Mesodermal cell (in vitro differentiated cells): ENCODE results near the gene PACS2.

Experiments
- H3K27ac ChIP-seq: 2 replicates; pipeline ENCODE4 v1.7.0; 2013; ENCODE audit warnings: mild to moderate bottlenecking, low read depth, low read length, moderate library complexity; ENCODE audit not compliant: severe bottlenecking
- H3K36me3 ChIP-seq: 2 replicates; pipeline ENCODE4 v1.7.1; 2013; ENCODE audit warnings: mild to moderate bottlenecking, low read length, moderate library complexity; ENCODE audit not compliant: control insufficient read depth, insufficient read depth
- H3K4me1 ChIP-seq: one replicate; pipeline ENCODE4 v1.7.1; 2013; ENCODE audit warnings: mild to moderate bottlenecking, low read length; ENCODE audit not compliant: insufficient read depth, control insufficient read depth, poor library complexity, severe bottlenecking
- H3K4me3 ChIP-seq: 2 replicates; pipeline ENCODE4 v1.7.0; 2013; ENCODE audit warnings: low read length, control low read depth, mild to moderate bottlenecking; ENCODE audit not compliant: insufficient read depth, poor library complexity, severe bottlenecking; ENCODE audit errors: extremely low read depth
- H3K9me3 ChIP-seq: 2 replicates; pipeline ENCODE4 v1.7.1; 2013; ENCODE audit warnings: mild to moderate bottlenecking, low read length, moderate library complexity; ENCODE audit not compliant: control insufficient read depth
- WGBS, 2 experiments: methylation state at CpG; one replicate each; pipeline ENCODE4 v1.1.5; 2013; ENCODE audit warnings: missing lambda C conversion rate in 2 of 2; ENCODE audit not compliant: insufficient coverage in 2 of 2; 5-methylcytosine and 5-hydroxymethylcytosine counted together

PACS2 gene

DNA sequence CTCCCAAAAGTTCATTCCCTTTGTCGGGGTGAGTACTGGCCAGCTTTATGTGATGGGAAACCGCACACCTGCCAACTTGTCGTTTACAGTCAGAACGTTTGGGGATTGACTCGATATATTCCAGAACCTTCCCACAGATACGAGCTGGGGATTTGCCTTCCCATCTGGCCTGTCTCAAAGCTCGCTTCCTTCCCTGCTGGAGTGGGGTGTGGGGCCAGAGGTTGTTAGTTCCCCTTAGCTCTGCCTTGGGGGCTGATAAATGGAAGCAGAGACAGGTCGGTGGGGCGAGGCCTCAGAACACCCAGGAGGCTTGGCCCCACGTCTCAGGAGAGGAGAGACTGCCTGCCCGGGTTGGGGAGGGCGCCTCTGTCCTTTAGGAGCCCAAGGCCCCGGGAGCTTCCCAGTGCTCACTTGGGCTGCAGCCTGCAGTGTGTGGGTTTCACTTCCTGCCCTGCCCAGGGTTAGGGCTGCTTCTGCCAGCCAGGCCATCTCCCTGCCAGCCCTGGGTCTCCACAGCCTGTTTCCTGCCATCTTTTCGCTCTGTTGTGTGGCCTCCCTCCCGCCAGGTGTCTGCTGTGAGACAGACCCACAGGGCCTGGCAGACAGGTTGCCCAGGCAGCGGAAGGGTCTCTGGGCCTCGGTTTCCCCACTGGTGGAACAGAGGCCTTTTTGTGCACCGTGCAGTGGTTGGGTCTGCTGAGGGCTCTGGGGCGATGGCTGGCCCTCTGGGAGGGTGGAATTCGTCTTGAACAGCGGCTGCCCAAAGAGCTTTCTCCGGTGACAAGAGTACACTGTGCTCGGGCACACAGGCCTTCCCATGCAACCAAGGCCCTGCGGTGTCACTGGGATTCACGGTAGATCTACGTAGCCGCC, 75.7 kb downstream of the PACS2 start:
- Histone ChIP-seq H3K27ac (no peak overlapping the region), H3K36me3 (peaks cover 4% of the 10 kb centered on the region), H3K4me3 (no peak overlapping the region), H3K4me1 (no peaks in the 10 kb centered on the region), H3K9me3 (no peaks in the 10 kb centered on the region)
- 93 to 94% methylated on average over 21 to 26 of the region's 27 CpGs for WGBS, 2 experiments

GRCh38 chr14:105390849-105391500, 76.4 kb downstream of the PACS2 start:
- no peaks in the 10 kb centered on the region for H3K9me3 ChIP-seq
- no peak overlapping the region for H3K27ac ChIP-seq
- H3K36me3 ChIP-seq: no peaks in the 10 kb centered on the region
- no peaks in the 10 kb centered on the region for H3K4me1 ChIP-seq
- WGBS, 2 experiments: 88 to 95% methylated on average over 22 to 23 of the region's 24 CpGs
- no peak overlapping the region for H3K4me3 ChIP-seq

DNA sequence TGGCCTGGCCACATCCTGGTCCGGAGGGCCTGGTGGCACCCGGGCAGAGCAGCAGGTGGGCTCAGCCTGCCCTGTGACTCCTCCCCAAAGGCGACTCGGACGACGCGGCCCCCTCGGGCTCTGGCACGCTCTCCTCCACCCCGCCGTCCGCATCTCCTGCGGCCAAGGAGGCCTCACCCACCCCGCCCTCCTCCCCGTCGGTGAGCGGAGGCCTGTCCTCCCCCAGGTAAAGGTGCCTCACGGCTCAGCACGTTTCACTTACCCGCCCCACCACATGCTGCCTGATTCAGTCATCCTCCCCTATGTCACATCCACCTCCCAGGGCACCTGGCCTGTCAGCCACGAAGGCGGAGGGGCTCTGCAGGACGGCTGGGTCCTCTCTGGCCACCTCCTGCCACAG, 77.0 kb downstream of the PACS2 start:
- Histone ChIP-seq H3K27ac (no peak overlapping the region), H3K4me3 (no peak overlapping the region), H3K4me1 (no peaks in the 10 kb centered on the region), H3K36me3 (no peaks in the 10 kb centered on the region), H3K9me3 (no peaks in the 10 kb centered on the region)
- WGBS, 2 experiments: 89 to 94% methylated on average over 16 to 23 of the region's 23 CpGs

- Histone ChIP-seq H3K9me3 (no peaks in the 10 kb centered on the region), H3K36me3 (no peaks in the 10 kb centered on the region), H3K4me1 (no peaks in the 10 kb centered on the region), H3K27ac (no peak overlapping the region), H3K4me3 (no peak overlapping the region)
- 92 to 95% methylated on average over 36 to 40 of the region's 40 CpGs for WGBS, 2 experiments
Measured at GRCh38 chr14:105392131-105393090, 77.9 kb downstream of the PACS2 start.

DNA sequence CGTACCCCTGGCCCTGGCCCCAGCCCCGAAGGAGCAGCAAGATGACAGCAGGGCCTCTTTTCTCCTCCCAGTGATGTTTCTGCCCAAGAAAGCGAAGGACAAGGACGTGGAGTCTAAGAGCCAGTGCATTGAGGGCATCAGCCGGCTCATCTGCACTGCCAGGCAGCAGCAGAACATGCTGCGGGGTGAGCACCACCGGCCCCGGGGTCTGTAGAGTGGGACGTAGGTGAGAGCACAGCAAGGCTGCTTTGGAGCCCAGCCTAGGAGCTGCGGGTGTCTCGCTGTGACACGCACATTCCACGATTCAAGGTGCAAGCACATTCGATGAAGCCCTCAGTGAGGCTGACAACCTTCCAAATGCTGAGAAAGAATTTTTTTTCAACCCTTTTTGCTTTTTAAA, 78.6 kb downstream of the PACS2 start:
- Histone ChIP-seq H3K4me3 (no peak overlapping the region), H3K4me1 (no peaks in the 10 kb centered on the region), H3K9me3 (no peaks in the 10 kb centered on the region), H3K27ac (no peak overlapping the region), H3K36me3 (no peaks in the 10 kb centered on the region)
- WGBS, 2 experiments: 90 to 95% methylated on average over 14 of the region's 14 CpGs

DNA sequence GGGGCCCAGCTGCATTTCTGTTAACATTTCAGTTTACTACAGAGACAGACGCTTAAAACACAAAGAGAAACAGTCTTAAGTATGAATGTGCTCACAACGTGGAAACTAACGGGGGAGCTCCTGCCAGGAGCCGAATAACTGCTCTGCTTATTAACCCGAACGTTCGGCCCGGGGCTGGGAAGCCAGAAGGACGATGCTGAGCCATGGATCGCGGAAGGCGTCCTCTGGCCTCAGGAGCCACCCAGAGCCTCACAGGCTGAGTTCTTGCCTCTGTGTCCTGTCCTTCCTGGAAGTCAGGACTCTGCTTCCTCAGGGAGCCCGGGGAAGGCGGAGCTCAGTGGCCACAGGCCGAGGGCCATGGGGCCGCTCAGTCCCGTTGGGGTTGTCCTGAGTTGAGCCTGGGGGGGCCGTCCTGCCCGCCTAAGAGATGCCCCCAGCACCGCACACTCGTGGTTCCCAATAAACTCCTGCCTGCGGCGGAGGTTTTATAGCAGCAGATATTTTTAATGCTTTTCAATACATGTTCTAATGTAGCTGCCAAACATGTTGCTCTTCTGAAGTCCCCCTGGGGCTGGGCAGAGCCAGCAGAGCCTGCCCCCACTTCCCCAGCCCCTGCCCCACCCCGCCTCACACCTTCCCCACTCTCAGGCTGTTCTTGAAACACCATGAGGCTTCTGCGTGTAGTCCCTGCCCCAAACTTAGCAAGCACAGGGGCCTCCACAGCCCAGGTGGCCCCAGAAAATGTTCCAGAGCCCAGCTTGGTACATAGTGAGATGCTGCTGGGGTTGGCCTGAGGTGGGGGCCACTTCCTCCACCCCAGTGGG, 80.4 kb downstream of the PACS2 start:
- Histone ChIP-seq H3K36me3 (peaks cover 10% of the 10 kb centered on the region), H3K4me3 (no peak overlapping the region), H3K9me3 (peaks cover 13% of the 10 kb centered on the region), H3K4me1 (peaks cover 3% of the 10 kb centered on the region), H3K27ac (no peak overlapping the region)
- 91 to 94% methylated on average over 22 to 23 of the region's 25 CpGs for WGBS, 2 experiments

DNA sequence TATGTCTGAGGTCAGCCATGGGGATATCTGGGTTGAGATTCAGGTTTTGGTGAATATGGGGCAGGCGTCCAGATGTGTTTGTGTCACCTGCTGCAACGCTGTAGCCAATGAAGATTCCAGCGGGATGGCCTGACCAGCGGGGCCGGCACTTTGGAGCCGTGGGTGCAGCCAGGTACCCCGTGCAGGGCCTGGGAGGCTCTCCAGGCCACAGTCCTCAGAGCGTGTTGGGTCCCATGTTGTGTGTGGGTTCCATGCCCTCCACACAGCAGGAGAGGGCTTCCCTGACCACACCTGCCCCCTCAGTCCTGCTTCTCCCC, 80.9 kb downstream of the PACS2 start:
- Histone ChIP-seq H3K4me3 (no peak overlapping the region), H3K4me1 (peaks cover 3% of the 10 kb centered on the region), H3K9me3 (peaks cover 18% of the 10 kb centered on the region), H3K36me3 (peaks cover 16% of the 10 kb centered on the region), H3K27ac (no peak overlapping the region)
- 95 to 97% methylated on average over 7 to 8 of the region's 8 CpGs for WGBS, 2 experiments

- WGBS, 2 experiments: 96 to 97% methylated on average over 11 to 12 of the region's 13 CpGs
- Histone ChIP-seq H3K9me3 (peaks cover 25% of the 10 kb centered on the region), H3K4me3 (no peak overlapping the region), H3K27ac (no peak overlapping the region), H3K36me3 (peaks cover 23% of the 10 kb centered on the region), H3K4me1 (peaks cover 3% of the 10 kb centered on the region)
Measured at GRCh38 chr14:105397350-105397931, 82.9 kb downstream of the PACS2 start.

GRCh38 chr14:105398044-105398725, 83.6 kb downstream of the PACS2 start, which contains the start of gene TEX22:
Gene TEX22, plus strand, starts transcription at chr14:105398538. Its CDS starts 803 bp downstream, at chr14:105399341.
- H3K27ac ChIP-seq: peak within 1 kb of the TSS; percentile 59
- peaks cover 3% of the 10 kb centered on the region for H3K4me1 ChIP-seq
- peaks cover 29% of the 10 kb centered on the region for H3K9me3 ChIP-seq
- H3K36me3 ChIP-seq: peaks cover 23% of the 10 kb centered on the region
- WGBS, 2 experiments: 18 to 20% methylated on average over 46 to 52 of the region's 77 CpGs
- H3K4me3 ChIP-seq: peak within 1 kb of the TSS; percentile 66
